Measurements from ENCODE around the gene ADGRD1. TPM values are rescaled to one million over a fixed set of nuclear protein-coding genes. Genes with fewer than 3 reads are reported as not detected.

Gene ADGRD1
- polyA plus RNA-seq, 6 donors from 2014 or later = 0.26 to 6.6 (median 1.9) TPM

GRCh38 chr12:131008913-131009270 lies 55.2 kb downstream of the ADGRD1 start:
- H3K9me3 Mint-ChIP-seq = no peaks in the 10 kb centered on the region
- no peak overlapping the region for H3K27ac Mint-ChIP-seq
- H3K4me3 Mint-ChIP-seq = no peak overlapping the region
- peaks cover 0 to 29% (median 0%) of the 10 kb centered on the region in 3 donors for H3K4me1 Mint-ChIP-seq
- H3K36me3 Mint-ChIP-seq = peaks cover 0 to 5% of the 10 kb centered on the region in 2 donors
- ATAC-seq (ENCODE audit: low read depth in 2 of 2) = no peak
- peaks cover 5 to 20% (median 11%) of the 10 kb centered on the region in 3 donors for H3K27me3 Mint-ChIP-seq
- no peak for DNase-seq

GRCh38 chr12:131009595-131010395 lies 56.1 kb downstream of the ADGRD1 start:
- peaks cover 0 to 26% (median 0%) of the 10 kb centered on the region in 3 donors for H3K4me1 Mint-ChIP-seq
- ATAC-seq (ENCODE audit: low read depth in 2 of 2) (no peak), DNase-seq (no peak)
- peaks cover 5 to 20% (median 11%) of the 10 kb centered on the region in 3 donors for H3K27me3 Mint-ChIP-seq
- no peak overlapping the region for H3K4me3 Mint-ChIP-seq
- H3K9me3 Mint-ChIP-seq = no peaks in the 10 kb centered on the region
- no peak overlapping the region for H3K27ac Mint-ChIP-seq
- peaks cover 0 to 5% of the 10 kb centered on the region in 2 donors for H3K36me3 Mint-ChIP-seq

GRCh38 chr12:131010396-131011131 lies 56.9 kb downstream of the ADGRD1 start:
- peak overlapping the region in 2 of 6 donors; percentile 76 for H3K27ac Mint-ChIP-seq
- peaks cover 0 to 5% of the 10 kb centered on the region in 2 donors for H3K36me3 Mint-ChIP-seq
- ATAC-seq (ENCODE audit: low read depth in 2 of 2) (no peak), DNase-seq (no peak)
- H3K4me3 Mint-ChIP-seq = no peak overlapping the region
- H3K27me3 Mint-ChIP-seq = peaks cover 5 to 27% (median 17%) of the 10 kb centered on the region in 3 donors
- no peaks in the 10 kb centered on the region for H3K9me3 Mint-ChIP-seq
- peaks cover 0 to 22% (median 4%) of the 10 kb centered on the region in 3 donors for H3K4me1 Mint-ChIP-seq

DNA sequence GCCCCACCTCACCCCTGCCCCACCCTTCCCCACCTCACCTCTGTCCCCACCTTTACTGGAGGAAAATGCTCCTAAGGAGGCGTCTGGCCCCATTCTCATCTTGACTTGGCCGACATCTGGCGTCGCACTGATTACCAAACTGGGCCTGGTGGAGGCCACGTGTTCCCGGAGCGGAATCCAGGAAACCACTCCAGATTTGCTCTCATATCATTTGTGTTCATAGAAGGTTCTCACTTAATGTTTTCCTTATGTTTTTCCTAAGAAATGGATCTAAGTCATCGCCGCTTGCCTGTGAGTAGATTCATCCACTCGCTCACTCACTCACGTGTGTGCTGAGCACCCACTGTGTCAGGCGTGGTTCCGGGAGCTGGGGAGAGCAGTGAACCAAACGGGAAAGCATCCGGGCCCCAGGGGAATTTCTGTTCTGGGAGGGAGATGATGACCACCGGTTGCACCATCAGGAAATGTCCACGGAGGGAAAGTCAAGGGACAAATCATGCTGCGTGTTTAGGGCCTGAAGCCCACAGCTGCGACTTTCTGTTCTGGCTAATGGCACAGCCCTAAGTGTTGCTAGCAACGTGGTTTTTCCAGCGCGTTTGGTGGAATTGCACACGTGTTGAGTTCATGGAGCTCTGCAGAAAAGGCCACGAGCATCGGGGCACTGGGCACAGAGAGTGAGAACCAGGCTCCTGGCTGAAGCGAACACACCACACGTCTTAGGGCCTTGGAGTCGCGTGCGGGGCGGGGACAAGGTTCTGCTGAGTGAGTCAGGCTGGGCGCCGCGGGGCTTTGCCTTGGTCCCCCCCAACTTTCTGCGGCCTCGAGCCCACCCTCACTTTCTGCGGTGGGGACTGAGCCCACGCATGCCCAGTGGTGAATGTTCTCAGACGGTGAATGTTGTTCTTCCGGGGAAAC lies 57.7 kb downstream of the ADGRD1 start:
- H3K27me3 Mint-ChIP-seq = peaks cover 5 to 23% (median 18%) of the 10 kb centered on the region in 3 donors
- no peak for DNase-seq
- peaks cover 0 to 5% of the 10 kb centered on the region in 2 donors for H3K36me3 Mint-ChIP-seq
- H3K9me3 Mint-ChIP-seq = no peaks in the 10 kb centered on the region
- H3K27ac Mint-ChIP-seq = no peak overlapping the region
- H3K4me1 Mint-ChIP-seq = peaks cover 0 to 17% (median 4%) of the 10 kb centered on the region in 3 donors
- H3K4me3 Mint-ChIP-seq = no peak overlapping the region
- ATAC-seq (ENCODE audit: low read depth in 2 of 2) = no peak

GRCh38 chr12:131012279-131013069 lies 58.8 kb downstream of the ADGRD1 start:
- Mint-ChIP-seq H3K27ac (no peak overlapping the region), H3K4me3 (no peak overlapping the region), H3K36me3 (peaks cover 0 to 5% of the 10 kb centered on the region in 2 donors), H3K27me3 (peaks cover 5 to 29% (median 18%) of the 10 kb centered on the region in 3 donors), H3K9me3 (peaks cover 0 to 1% (median 0%) of the 10 kb centered on the region in 7 donors), H3K4me1 (peaks cover 3 to 17% (median 6%) of the 10 kb centered on the region in 3 donors)
- ATAC-seq (ENCODE audit: low read depth in 2 of 2) = no peak
- no peak for DNase-seq

DNA sequence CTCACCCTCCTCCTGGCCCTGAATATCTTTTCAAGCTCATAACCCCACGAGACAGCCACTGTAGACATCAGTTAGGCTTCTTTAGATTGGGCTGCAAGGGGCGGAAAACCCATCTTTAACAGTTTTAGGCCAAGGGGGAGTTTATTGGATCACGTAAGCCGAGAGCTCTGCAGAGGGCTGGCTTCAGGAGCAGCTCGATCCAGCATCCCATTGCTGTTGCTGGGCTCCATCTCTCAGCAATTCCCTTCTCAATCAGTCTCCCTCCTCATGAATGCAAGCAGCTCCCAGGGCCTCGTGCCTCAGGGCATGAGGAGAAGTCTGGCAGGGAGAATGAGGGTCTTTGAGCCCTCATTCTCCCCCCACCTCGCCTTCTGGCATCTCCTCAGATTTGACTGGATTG lies 59.4 kb downstream of the ADGRD1 start:
- ATAC-seq (ENCODE audit: low read depth in 2 of 2) (no peak), DNase-seq (no peak)
- peaks cover 5 to 32% (median 18%) of the 10 kb centered on the region in 3 donors for H3K27me3 Mint-ChIP-seq
- peaks cover 0 to 2% (median 0%) of the 10 kb centered on the region in 7 donors for H3K9me3 Mint-ChIP-seq
- no peak overlapping the region for H3K27ac Mint-ChIP-seq
- no peak overlapping the region for H3K4me3 Mint-ChIP-seq
- peaks cover 6 to 17% (median 9%) of the 10 kb centered on the region in 3 donors for H3K4me1 Mint-ChIP-seq
- H3K36me3 Mint-ChIP-seq = peaks cover 0 to 5% of the 10 kb centered on the region in 2 donors

GRCh38 chr12:131014343-131014742 lies 60.6 kb downstream of the ADGRD1 start:
- Mint-ChIP-seq H3K4me3 (no peak overlapping the region), H3K4me1 (peaks cover 6 to 10% (median 9%) of the 10 kb centered on the region in 3 donors), H3K36me3 (peaks cover 0 to 5% of the 10 kb centered on the region in 2 donors), H3K9me3 (peaks cover 0 to 2% (median 0%) of the 10 kb centered on the region in 7 donors), H3K27ac (peak overlapping the region in 1 of 6 donors; percentile 87), H3K27me3 (peaks cover 4 to 26% (median 12%) of the 10 kb centered on the region in 3 donors)
- ATAC-seq (ENCODE audit: low read depth in 2 of 2) = no peak
- DNase-seq = no peak

DNA sequence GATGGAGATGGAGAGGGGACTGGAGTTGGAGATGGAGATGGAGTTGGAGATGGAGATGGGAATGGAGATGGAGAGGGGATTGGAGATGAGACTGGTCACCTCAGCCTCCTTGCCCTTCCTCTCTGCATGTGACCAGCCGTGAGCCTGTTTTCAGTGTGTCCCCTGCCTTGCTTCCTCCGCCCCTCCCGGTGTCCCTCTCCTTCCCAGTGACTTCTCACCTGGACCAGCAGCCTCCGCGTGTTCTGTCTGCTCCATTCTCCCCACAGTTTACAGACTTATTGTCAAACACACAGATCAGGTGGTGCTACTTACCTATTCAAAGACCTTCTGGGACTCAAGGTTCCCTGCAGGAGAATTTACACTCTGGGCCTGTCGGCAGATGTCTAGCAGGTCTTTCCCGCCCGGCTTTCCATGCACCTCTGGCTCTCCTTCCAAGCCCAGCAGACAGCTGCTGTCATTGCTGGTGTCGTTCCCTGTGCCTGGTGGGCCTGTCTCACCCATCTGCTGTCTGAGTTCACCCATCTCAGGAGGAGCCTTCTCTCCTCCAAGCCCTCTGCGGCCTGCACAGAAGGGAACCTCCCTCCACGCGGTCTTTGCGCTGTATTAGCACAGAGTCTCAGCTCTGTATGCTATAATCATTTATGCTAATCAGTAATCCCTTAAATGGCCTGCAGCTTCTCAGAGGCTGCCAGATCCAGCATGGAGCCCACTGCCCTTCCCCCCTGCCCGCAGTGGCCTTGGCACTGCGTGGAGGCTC lies 62.1 kb downstream of the ADGRD1 start:
- H3K4me1 Mint-ChIP-seq = peaks cover 6 to 10% (median 9%) of the 10 kb centered on the region in 3 donors
- no peak for ATAC-seq (ENCODE audit: low read depth in 2 of 2)
- H3K27me3 Mint-ChIP-seq = peaks cover 0 to 24% (median 12%) of the 10 kb centered on the region in 3 donors
- peaks cover 0 to 2% (median 0%) of the 10 kb centered on the region in 7 donors for H3K9me3 Mint-ChIP-seq
- H3K4me3 Mint-ChIP-seq = no peak overlapping the region
- DNase-seq = no peak
- H3K36me3 Mint-ChIP-seq = peaks cover 0 to 5% of the 10 kb centered on the region in 2 donors
- no peak overlapping the region for H3K27ac Mint-ChIP-seq

DNA sequence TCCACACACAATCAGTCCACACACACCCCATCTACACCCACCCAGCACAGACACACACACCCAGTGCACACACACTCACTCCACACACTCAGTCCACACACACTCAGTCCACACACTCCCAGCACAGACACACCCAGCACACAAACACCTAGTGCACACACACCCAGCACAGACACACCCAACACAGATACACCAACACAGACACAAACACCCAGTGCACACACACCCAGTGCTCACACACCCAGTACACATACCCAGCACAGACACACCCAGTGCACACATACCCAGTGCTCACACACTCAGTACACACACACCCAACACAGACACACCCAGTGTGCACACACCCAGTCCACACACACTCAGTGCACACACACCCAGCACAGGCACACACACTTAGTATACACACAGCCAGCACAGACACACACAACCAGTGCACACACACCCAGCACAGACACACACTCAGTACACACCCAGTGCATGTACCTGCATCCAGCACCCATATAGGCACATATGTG lies 63.8 kb downstream of the ADGRD1 start:
- H3K27ac Mint-ChIP-seq = peak overlapping the region in 4 of 6 donors; percentile 34 to 95 (median 92)
- H3K27me3 Mint-ChIP-seq = peaks cover 0 to 18% (median 12%) of the 10 kb centered on the region in 3 donors
- H3K4me1 Mint-ChIP-seq = peaks cover 4 to 9% (median 6%) of the 10 kb centered on the region in 3 donors
- H3K36me3 Mint-ChIP-seq = peaks cover 0 to under 1% of the 10 kb centered on the region in 2 donors
- H3K4me3 Mint-ChIP-seq = no peak overlapping the region
- H3K9me3 Mint-ChIP-seq = peaks cover 0 to 2% (median 0%) of the 10 kb centered on the region in 7 donors
- ATAC-seq (ENCODE audit: low read depth in 2 of 2) = no peak
- DNase-seq = no peak

- peaks cover 0 to 2% (median 0%) of the 10 kb centered on the region in 7 donors for H3K9me3 Mint-ChIP-seq
- H3K4me3 Mint-ChIP-seq = no peak overlapping the region
- ATAC-seq (ENCODE audit: low read depth in 2 of 2) = no peak
- H3K4me1 Mint-ChIP-seq = peaks cover 4 to 9% (median 6%) of the 10 kb centered on the region in 3 donors
- no peak for DNase-seq
- H3K27ac Mint-ChIP-seq = no peak overlapping the region
- H3K36me3 Mint-ChIP-seq = no peaks in the 10 kb centered on the region
- peaks cover 0 to 18% (median 12%) of the 10 kb centered on the region in 3 donors for H3K27me3 Mint-ChIP-seq
Observed at GRCh38 chr12:131018019-131018620, 64.4 kb downstream of the ADGRD1 start.

DNA sequence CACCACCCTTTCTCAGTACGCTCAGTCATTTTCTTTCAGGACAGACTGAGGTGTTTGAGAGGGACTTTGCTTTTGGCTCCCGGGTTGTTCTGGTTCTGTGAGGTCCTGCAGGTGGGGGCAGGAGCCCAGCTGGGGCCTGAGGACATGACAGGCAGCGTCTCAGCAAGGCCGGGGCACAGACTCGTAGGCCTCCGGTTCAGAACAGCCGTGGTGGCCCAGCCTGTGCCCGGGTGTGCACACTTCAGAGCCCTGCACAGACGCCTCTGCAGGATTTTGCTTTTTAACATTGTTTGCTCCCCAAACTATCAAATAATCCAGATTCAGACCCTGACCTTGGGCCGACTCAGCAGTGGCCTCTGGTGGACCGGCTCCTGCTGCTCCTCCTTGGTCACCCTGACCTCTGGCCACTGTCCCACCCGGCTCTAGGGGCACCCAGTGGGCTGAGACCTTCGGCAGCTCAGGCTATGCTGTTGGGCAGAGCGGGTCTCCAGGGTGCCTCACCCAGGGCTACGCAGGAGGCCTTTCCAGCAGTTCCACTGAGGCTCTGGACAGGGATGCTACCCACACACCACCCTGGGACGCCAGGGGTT lies 65.2 kb downstream of the ADGRD1 start:
- H3K4me1 Mint-ChIP-seq = peaks cover 4 to 9% (median 6%) of the 10 kb centered on the region in 3 donors
- H3K9me3 Mint-ChIP-seq = peaks cover 0 to 2% (median 0%) of the 10 kb centered on the region in 7 donors
- no peaks in the 10 kb centered on the region for H3K36me3 Mint-ChIP-seq
- DNase-seq = no peak
- peak overlapping the region in 1 of 6 donors; percentile 44 for H3K27ac Mint-ChIP-seq
- H3K4me3 Mint-ChIP-seq = no peak overlapping the region
- peaks cover 0 to 18% (median 12%) of the 10 kb centered on the region in 3 donors for H3K27me3 Mint-ChIP-seq
- ATAC-seq (ENCODE audit: low read depth in 2 of 2) = no peak

Measured in naive B cell (primary cell).